NCI-H748 (cell line): ENCODE results near the gene ANKRD31.

Source experiments
- DNase-seq: peaks from one replicate; lab custom pipeline; 2025; ENCODE audit not compliant: unreplicated experiment; lab: John Stamatoyannopoulos, UW

The ANKRD31 gene

GRCh38 chr5:75040973-75041372 lies 195.7 kb downstream of the ANKRD31 start:
- DNase-seq: no peak

- peak; percentile 51 for DNase-seq
Observed at GRCh38 chr5:75037106-75037505, 199.6 kb downstream of the ANKRD31 start.

GRCh38 chr5:75034137-75034739 lies 202.4 kb downstream of the ANKRD31 start:
- DNase-seq: peak; percentile 71

- peak; percentile 29 for DNase-seq
Observed at GRCh38 chr5:75031366-75031765, 205.3 kb downstream of the ANKRD31 start.

GRCh38 chr5:75028090-75028489 lies 208.6 kb downstream of the ANKRD31 start:
- DNase-seq: no peak

- DNase-seq: no peak
Observed at GRCh38 chr5:75023368-75024159, 213.1 kb downstream of the ANKRD31 start.

GRCh38 chr5:75021800-75022199 lies 214.9 kb downstream of the ANKRD31 start:
- DNase-seq: no peak

- DNase-seq: no peak
Observed at GRCh38 chr5:75021219-75021618, 215.5 kb downstream of the ANKRD31 start.

- DNase-seq: no peak
Observed at GRCh38 chr5:75020016-75020656, 216.5 kb downstream of the ANKRD31 start.

- DNase-seq: no peak
Observed at GRCh38 chr5:75018805-75019587, 217.7 kb downstream of the ANKRD31 start.
